ENCODE data around the gene MACF1. TPM values are rescaled to one million over a fixed set of nuclear protein-coding genes. Genes with fewer than 3 reads are reported as not detected.

MACF1 gene
- total RNA-seq, 1 donor from 2014 or later = 301 TPM

DNA sequence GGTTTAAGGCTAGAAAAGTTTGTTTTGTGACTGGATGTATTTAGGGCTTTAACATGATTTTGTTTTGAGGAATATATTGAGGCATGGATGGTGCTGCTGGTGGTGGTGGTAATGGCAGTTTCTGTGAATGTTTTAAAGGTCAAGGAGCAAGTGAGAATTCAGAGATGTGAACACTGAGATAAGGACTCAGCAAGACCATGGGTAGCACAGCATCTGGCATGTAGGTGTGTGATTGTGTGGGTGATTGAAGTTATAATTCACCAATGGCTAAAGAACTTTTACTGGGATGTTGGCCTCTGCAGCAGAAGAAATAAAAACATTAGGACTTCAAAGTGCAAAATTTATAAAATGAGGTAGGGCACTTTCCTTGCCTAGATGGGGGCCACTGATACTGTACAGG, 65.9 kb downstream of the MACF1 start:
- peaks cover 48% of the 10 kb centered on the region for H3K4me1 Mint-ChIP-seq
- H3K27me3 Mint-ChIP-seq (ENCODE audit: low read depth) = no peaks in the 10 kb centered on the region
- H3K27ac Mint-ChIP-seq = peak overlapping the region; percentile 26
- no peak for TF ChIP-seq CTCF (IDR thresholded peaks at IDR 0.05; ENCODE audit: unreplicated experiment)
- H3K4me3 Mint-ChIP-seq = peak overlapping the region; percentile 6
- no peaks in the 10 kb centered on the region for H3K9me3 Mint-ChIP-seq
- DNase-seq (ENCODE audit: low spot score in 2 of 2, unreplicated experiment in 2 of 2) = no peak
- H3K36me3 Mint-ChIP-seq = no peaks in the 10 kb centered on the region

DNA sequence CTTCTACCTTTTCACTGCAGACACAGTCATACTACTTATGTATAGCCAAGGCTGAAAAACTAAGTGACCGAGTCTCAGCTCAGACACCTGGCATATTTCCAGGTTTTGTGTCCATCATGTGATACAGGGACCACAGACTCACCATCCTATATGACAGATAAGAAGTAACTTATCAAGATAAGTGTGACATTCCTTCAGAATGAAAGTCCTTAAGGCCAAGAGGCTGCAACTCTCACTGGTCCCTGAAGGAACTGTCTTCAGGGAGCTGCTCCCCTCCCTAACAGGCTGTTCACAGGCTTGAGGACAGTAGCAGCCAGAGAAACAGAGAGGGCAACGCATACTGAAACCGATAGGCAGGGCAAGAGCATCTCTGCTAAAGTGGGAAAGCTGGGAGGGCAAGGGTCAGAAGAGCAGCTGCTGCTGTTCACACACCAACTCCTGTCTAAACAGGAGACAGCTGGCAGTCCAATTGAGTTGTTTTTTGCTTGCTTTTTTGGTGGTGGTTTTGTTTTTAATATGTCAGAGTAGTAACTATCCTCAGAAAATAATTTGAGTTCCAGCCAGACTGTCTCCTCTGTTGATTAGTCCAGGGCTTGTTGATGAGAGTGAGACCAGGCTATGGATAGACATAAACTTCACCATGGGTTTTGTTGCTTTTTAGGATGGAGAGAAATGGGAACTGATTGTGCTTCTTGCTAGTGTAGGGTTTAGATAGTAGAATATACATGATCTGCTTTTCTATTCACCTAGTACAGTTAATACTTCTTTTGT, 67.7 kb downstream of the MACF1 start:
- peaks cover 42% of the 10 kb centered on the region for H3K4me1 Mint-ChIP-seq
- no peak for DNase-seq (ENCODE audit: low spot score in 2 of 2, unreplicated experiment in 2 of 2)
- no peaks in the 10 kb centered on the region for H3K36me3 Mint-ChIP-seq
- no peaks in the 10 kb centered on the region for H3K9me3 Mint-ChIP-seq
- H3K27me3 Mint-ChIP-seq (ENCODE audit: low read depth) = no peaks in the 10 kb centered on the region
- peak overlapping the region; percentile 54 for H3K27ac Mint-ChIP-seq
- no peak for TF ChIP-seq CTCF (IDR thresholded peaks at IDR 0.05; ENCODE audit: unreplicated experiment)
- H3K4me3 Mint-ChIP-seq = no peak overlapping the region

DNA sequence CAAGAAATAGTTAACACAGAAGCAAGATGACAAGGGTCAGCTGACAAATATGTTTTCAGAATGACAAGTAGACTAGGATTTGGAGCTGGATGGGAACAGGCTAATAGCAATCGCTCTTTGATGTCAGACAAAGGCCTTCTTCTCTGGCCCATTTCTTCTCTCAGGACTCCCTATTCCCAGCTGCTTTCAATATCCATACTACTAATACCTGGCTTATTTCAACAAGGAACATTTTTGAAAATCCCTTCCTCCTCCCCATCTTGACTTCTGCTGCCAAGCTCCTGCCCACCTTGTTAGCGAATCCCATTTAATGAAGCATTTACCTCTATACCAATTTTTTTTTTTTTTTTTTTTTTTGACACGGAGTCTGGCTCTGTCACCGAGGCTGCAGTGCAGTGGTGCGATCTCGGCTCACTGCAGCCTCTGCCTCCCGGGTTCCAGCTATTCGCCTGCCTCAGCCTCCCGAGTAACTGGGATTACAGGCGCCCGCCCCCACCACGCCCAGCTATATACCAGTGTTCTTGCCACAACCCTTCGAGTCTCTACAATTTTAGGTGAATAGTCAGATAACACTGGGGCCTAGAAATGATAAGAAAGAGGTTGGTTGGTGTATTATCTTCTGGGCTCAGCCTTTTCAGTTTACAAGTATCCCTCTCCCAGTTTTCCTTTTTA, 68.4 kb downstream of the MACF1 start:
- H3K4me1 Mint-ChIP-seq = peaks cover 47% of the 10 kb centered on the region
- no peaks in the 10 kb centered on the region for H3K27me3 Mint-ChIP-seq (ENCODE audit: low read depth)
- H3K27ac Mint-ChIP-seq = peak overlapping the region; percentile 54
- no peak overlapping the region for H3K4me3 Mint-ChIP-seq
- no peak for DNase-seq (ENCODE audit: low spot score in 2 of 2, unreplicated experiment in 2 of 2)
- no peak for TF ChIP-seq CTCF (IDR thresholded peaks at IDR 0.05; ENCODE audit: unreplicated experiment)
- no peaks in the 10 kb centered on the region for H3K9me3 Mint-ChIP-seq
- H3K36me3 Mint-ChIP-seq = no peaks in the 10 kb centered on the region

GRCh38 chr1:39275836-39276507, 71.5 kb downstream of the MACF1 start:
- Mint-ChIP-seq H3K27me3 (ENCODE audit: low read depth) (no peaks in the 10 kb centered on the region), H3K27ac (no peak overlapping the region), H3K36me3 (no peaks in the 10 kb centered on the region), H3K4me3 (no peak overlapping the region), H3K9me3 (no peaks in the 10 kb centered on the region), H3K4me1 (peaks cover 26% of the 10 kb centered on the region)
- DNase-seq (ENCODE audit: low spot score in 2 of 2, unreplicated experiment in 2 of 2) = no peak
- TF ChIP-seq CTCF (IDR thresholded peaks at IDR 0.05; ENCODE audit: unreplicated experiment) = no peak

GRCh38 chr1:39277879-39278278, 73.4 kb downstream of the MACF1 start:
- H3K4me3 Mint-ChIP-seq = no peak overlapping the region
- no peaks in the 10 kb centered on the region for H3K9me3 Mint-ChIP-seq
- H3K4me1 Mint-ChIP-seq = peaks cover 13% of the 10 kb centered on the region
- DNase-seq (ENCODE audit: low spot score in 2 of 2, unreplicated experiment in 2 of 2) = no peak
- no peaks in the 10 kb centered on the region for H3K36me3 Mint-ChIP-seq
- no peak overlapping the region for H3K27ac Mint-ChIP-seq
- no peak for TF ChIP-seq CTCF (IDR thresholded peaks at IDR 0.05; ENCODE audit: unreplicated experiment)
- H3K27me3 Mint-ChIP-seq (ENCODE audit: low read depth) = no peaks in the 10 kb centered on the region
